Lung (tissue), 12 donors: ENCODE results near the gene OLFML1. TPM values are rescaled to one million over a fixed set of nuclear protein-coding genes. Genes with fewer than 3 reads are reported as not detected.

Source experiments
- ATAC-seq: fragments of 200-7000 bp; cut with Tn5 transposase; one replicate; pipeline ENCODE4 v1.9.1; 2020; ENCODE audit warnings: moderate number of reproducible peaks; ENCODE audit not compliant: insufficient read depth, low FRiP score
- DNase-seq, 3 donors: peaks; one replicate each; pipeline ENCODE4 v3.0.0-alpha.2; 2013 to 2017
- H3K27ac ChIP-seq, 2 donors: one replicate each; pipeline ENCODE4 v1.5.1; 2013; ENCODE audit warnings: mild to moderate bottlenecking in 2 of 2, moderate library complexity in 2 of 2, control low read depth in 1 of 2, inconsistent platforms in 1 of 2, low read depth in 1 of 2, low read length in 1 of 2
- H3K27me3 ChIP-seq, 3 donors: one replicate each; pipeline ENCODE4 v1.5.1; 2013; ENCODE audit warnings: low read length in 2 of 3; ENCODE audit not compliant: control insufficient read depth in 3 of 3, insufficient read depth in 3 of 3
- H3K36me3 ChIP-seq, 4 donors: one replicate each; pipeline ENCODE4 v1.5.1; 2013; ENCODE audit warnings: low read length in 4 of 4, mild to moderate bottlenecking in 1 of 4, moderate library complexity in 1 of 4; ENCODE audit not compliant: control insufficient read depth in 4 of 4, insufficient read depth in 4 of 4
- H3K4me1 ChIP-seq, 5 donors: one replicate each; pipeline ENCODE4 v1.5.1; 2013; ENCODE audit warnings: low read length in 5 of 5, mild to moderate bottlenecking in 2 of 5, moderate library complexity in 1 of 5; ENCODE audit not compliant: control insufficient read depth in 5 of 5, insufficient read depth in 5 of 5
- H3K4me3 ChIP-seq: one replicate; pipeline ENCODE4 v1.5.1; 2013; ENCODE audit warnings: mild to moderate bottlenecking, control low read depth, moderate library complexity
- H3K9ac ChIP-seq, 2 donors: one replicate each; pipeline ENCODE4 v1.5.1; 2013; ENCODE audit warnings: low read length in 2 of 2, control low read depth in 1 of 2; ENCODE audit not compliant: insufficient read depth in 1 of 2
- H3K9me3 ChIP-seq, 4 donors: one replicate each; pipeline ENCODE4 v1.5.1; 2013; ENCODE audit warnings: low read length in 3 of 4, mild to moderate bottlenecking in 1 of 4, moderate library complexity in 1 of 4; ENCODE audit not compliant: control insufficient read depth in 4 of 4, insufficient read depth in 3 of 4
- CTCF ChIP-seq: IDR thresholded peaks from 2 replicates; pipeline ENCODE4 v1.5.1; 2012; ENCODE audit warnings: mild to moderate bottlenecking; ENCODE audit errors: control extremely low read depth, extremely low read depth
- WGBS, 2 donors: extraction: QIAGEN DNeasy Blood & Tissue Kit; methylation state at CpG; one replicate each; pipeline ENCODE4 v1.1.7; 2013; 5-methylcytosine and 5-hydroxymethylcytosine counted together
- polyA plus RNA-seq, 2 donors: library from polyadenylated mRNA; stranded (reverse); fragments of 200-250 nt; gene quantifications; one replicate each; pipeline ENCODE4 v1.2.1, GENCODE V29; 2013
- total RNA-seq, 2 donors: library from RNA; depleted of rRNA in 1 of 2; stranded (reverse); fragments of >200 nt in 1 of 2; gene quantifications; one replicate each; pipeline ENCODE4 v1.2.1, GENCODE V29; 2014 to 2021
- donor health status: control.
- donor health status: control.
- donor health status: Bipolar disorder and iron deficiency.
- donor health status: healthy.
- donor health status: DM: yes; HTN: yes; CAD: no.

OLFML1 gene
- total and polyA plus RNA-seq, 4 donors = 2.6 to 28.1 (median 9.5) TPM

- ATAC-seq = no peak
- H3K9me3 ChIP-seq = peaks cover 0 to 3% (median 0%) of the 10 kb centered on the region in 4 donors
- no peak overlapping the region for H3K4me3 ChIP-seq
- H3K4me1 ChIP-seq = no peaks in the 10 kb centered on the region
- 73 to 79% methylated on average over 2 of the region's 2 CpGs for WGBS, 2 donors
- no peaks in the 10 kb centered on the region for H3K36me3 ChIP-seq
- TF ChIP-seq CTCF = no peak
- no peak for DNase-seq
- no peak overlapping the region for H3K9ac ChIP-seq
- peaks cover 0 to 53% (median 0%) of the 10 kb centered on the region in 3 donors for H3K27me3 ChIP-seq
- H3K27ac ChIP-seq = no peak overlapping the region
Measured at GRCh38 chr11:7467652-7468051, 17.7 kb upstream of the OLFML1 start.

- TF ChIP-seq CTCF = no peak
- Histone ChIP-seq H3K36me3 (no peaks in the 10 kb centered on the region), H3K9ac (no peak overlapping the region), H3K27me3 (peaks cover 0 to 39% (median 0%) of the 10 kb centered on the region in 3 donors), H3K27ac (no peak overlapping the region), H3K4me1 (no peaks in the 10 kb centered on the region), H3K9me3 (peaks cover 0 to 3% (median 0%) of the 10 kb centered on the region in 4 donors), H3K4me3 (no peak overlapping the region)
- DNase-seq (no peak), ATAC-seq (no peak)
- 89 to 92% methylated on average over 5 of the region's 5 CpGs for WGBS, 2 donors
Measured at GRCh38 chr11:7469351-7469865, 15.9 kb upstream of the OLFML1 start.

- Histone ChIP-seq H3K4me3 (no peak overlapping the region), H3K4me1 (no peaks in the 10 kb centered on the region), H3K9ac (no peak overlapping the region), H3K9me3 (peaks cover 0 to 5% (median 0%) of the 10 kb centered on the region in 4 donors), H3K36me3 (no peaks in the 10 kb centered on the region), H3K27me3 (peaks cover 0 to 35% (median 0%) of the 10 kb centered on the region in 3 donors), H3K27ac (no peak overlapping the region)
- TF ChIP-seq CTCF = no peak
- no peak for DNase-seq
- ATAC-seq = no peak
- WGBS, 2 donors = 88 to 93% methylated on average over 7 of the region's 7 CpGs
Measured at GRCh38 chr11:7471071-7471470, 14.2 kb upstream of the OLFML1 start.

- Histone ChIP-seq H3K27ac (no peak overlapping the region), H3K27me3 (peaks cover 0 to 33% (median 0%) of the 10 kb centered on the region in 3 donors), H3K9me3 (peaks cover 0 to 4% (median 0%) of the 10 kb centered on the region in 4 donors), H3K9ac (no peak overlapping the region), H3K36me3 (no peaks in the 10 kb centered on the region), H3K4me3 (no peak overlapping the region), H3K4me1 (no peaks in the 10 kb centered on the region)
- ATAC-seq (no peak), DNase-seq (no peak)
- TF ChIP-seq CTCF = no peak
- 56 to 83% methylated on average over 1 of the region's 1 CpG for WGBS, 2 donors
Measured at GRCh38 chr11:7473717-7474116, 11.6 kb upstream of the OLFML1 start.
